NCI-H446 treated with DMSO at 0.1 percent for 48 hours (cell line): ENCODE results near the gene AKR1C4.
"Not testable (repeated sequence)": the region's sequence is repeated elsewhere in the genome, so short reads cannot be mapped to it uniquely, and the experiment has no call there.

Source experiments
- DNase-seq: peaks from one replicate; lab custom pipeline; 2025; lab: John Stamatoyannopoulos, UW

Gene AKR1C4

GRCh38 chr10:5206799-5207198 is 10.2 kb downstream of the AKR1C4 start:
- no peak for DNase-seq

- not testable (repeated sequence) for DNase-seq
Measured at GRCh38 chr10:5209776-5210175, 13.1 kb downstream of the AKR1C4 start.

- not testable (repeated sequence) for DNase-seq
Measured at GRCh38 chr10:5210261-5210660, 13.6 kb downstream of the AKR1C4 start.

- DNase-seq, result no peak
Measured at GRCh38 chr10:5211696-5212536, 15.3 kb downstream of the AKR1C4 start.

GRCh38 chr10:5216801-5217200 is 20.2 kb downstream of the AKR1C4 start:
- DNase-seq, result no peak

GRCh38 chr10:5219262-5219661 is 22.6 kb downstream of the AKR1C4 start:
- DNase-seq, result no peak

GRCh38 chr10:5222942-5223341 is 26.3 kb downstream of the AKR1C4 start:
- DNase-seq, result not testable (repeated sequence)

GRCh38 chr10:5229019-5229418 is 32.4 kb downstream of the AKR1C4 start:
- no peak for DNase-seq

GRCh38 chr10:5233324-5233723 is 36.7 kb downstream of the AKR1C4 start:
- DNase-seq, result no peak

GRCh38 chr10:5234106-5234860 is 37.6 kb downstream of the AKR1C4 start:
- no peak for DNase-seq

GRCh38 chr10:5237541-5237940 is 40.9 kb downstream of the AKR1C4 start:
- not testable (repeated sequence) for DNase-seq

- no peak for DNase-seq
Measured at GRCh38 chr10:5242585-5242984, 45.9 kb downstream of the AKR1C4 start.

- DNase-seq, result no peak
Measured at GRCh38 chr10:5243521-5243987, 46.9 kb downstream of the AKR1C4 start.

- DNase-seq, result no peak
Measured at GRCh38 chr10:5252177-5253037, 55.8 kb downstream of the AKR1C4 start.

GRCh38 chr10:5254488-5254887 is 57.9 kb downstream of the AKR1C4 start:
- no peak for DNase-seq

- not testable (repeated sequence) for DNase-seq
Measured at GRCh38 chr10:5257768-5258167, 61.1 kb downstream of the AKR1C4 start.

GRCh38 chr10:5259132-5259951 is 62.7 kb downstream of the AKR1C4 start:
- no peak for DNase-seq

- no peak for DNase-seq
Measured at GRCh38 chr10:5259952-5260578, 63.4 kb downstream of the AKR1C4 start.

GRCh38 chr10:5260828-5261227 is 64.2 kb downstream of the AKR1C4 start:
- DNase-seq, result no peak

- DNase-seq, result no peak
Measured at GRCh38 chr10:5265139-5265538, 68.5 kb downstream of the AKR1C4 start.

- DNase-seq, result no peak
Measured at GRCh38 chr10:5266351-5266750, 69.7 kb downstream of the AKR1C4 start.
